GM18951 (cell line): ENCODE data around the gene CCDC186.

Source experiments
- POLR2A ChIP-seq: IDR thresholded peaks from 4 replicates; pipeline ENCODE4 v1.6.1; 2011; ENCODE audit warnings: mild to moderate bottlenecking; ENCODE audit not compliant: insufficient read length, insufficient read depth; ENCODE audit errors: extremely low read depth
- in situ Hi-C: fragments of 300-500 bp; cut with MboI; formaldehyde crosslinking; loops from one replicate; pipeline ENCODE4 v1.12.0; 2022; ENCODE audit warnings: low sequenced_read_pairs, mixed read lengths, inconsistent platforms; ENCODE audit not compliant: unreplicated experiment

The CCDC186 gene

DNA sequence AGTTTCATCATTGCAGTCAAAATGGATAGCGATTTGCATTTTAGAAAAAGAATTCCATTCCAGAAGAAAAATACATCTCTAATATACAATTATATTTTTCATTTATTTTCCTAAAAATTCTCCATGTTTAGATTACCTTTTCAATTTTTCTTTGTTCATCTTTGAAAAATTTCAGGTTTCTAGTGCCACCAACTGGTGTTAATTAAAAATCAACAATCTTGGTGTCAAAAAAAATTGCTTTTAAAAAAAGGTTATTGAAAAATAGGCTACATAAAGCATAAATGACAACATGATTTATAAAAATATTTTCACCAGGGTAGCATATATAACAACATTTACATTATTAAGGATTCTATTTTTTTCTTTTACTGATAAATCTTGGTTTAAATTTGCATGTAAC is 53.0 kb downstream of the CCDC186 start:
- in situ Hi-C loops: no loop called here
- no peak for TF ChIP-seq POLR2A

DNA sequence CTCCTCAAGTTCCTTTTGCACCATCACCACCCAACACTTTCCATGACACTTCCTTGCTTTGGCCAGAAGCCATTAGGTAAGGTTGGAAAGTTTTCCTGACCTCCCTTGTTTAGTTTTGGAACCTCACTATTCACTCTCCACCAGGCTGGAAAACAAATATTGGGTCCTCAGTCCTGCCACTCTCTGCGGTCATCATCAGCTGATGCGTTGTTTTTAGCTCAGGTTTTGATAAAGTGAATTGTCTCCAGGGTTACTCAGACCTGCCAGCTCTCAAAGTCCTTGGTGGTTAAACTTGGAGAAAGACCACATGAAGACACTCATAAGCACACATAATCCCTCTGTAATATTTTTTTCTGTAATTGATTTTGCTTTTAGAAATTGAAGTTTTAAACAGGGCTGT is 55.5 kb downstream of the CCDC186 start:
- in situ Hi-C loops: no loop called here
- TF ChIP-seq POLR2A: no peak

DNA sequence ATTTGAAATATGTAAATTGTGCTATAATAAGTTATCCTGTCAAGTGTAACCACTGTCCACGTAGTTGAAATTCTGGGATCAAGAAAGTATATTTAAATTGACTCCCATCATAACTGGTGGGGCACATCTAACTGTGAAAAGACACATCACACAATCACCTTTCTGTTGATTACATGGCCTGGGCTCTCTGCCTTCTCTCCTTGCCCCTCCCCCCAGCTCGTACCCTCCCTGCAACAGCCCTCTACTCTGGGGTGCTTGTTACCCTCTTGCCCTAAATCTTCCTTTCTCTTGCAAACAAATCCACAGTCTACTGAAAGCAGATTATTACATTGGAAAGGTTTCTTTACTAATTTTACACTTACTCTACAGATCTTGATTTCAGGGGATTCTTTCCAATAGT is 56.3 kb downstream of the CCDC186 start:
- no peak for TF ChIP-seq POLR2A
- in situ Hi-C loops: no loop called here

DNA sequence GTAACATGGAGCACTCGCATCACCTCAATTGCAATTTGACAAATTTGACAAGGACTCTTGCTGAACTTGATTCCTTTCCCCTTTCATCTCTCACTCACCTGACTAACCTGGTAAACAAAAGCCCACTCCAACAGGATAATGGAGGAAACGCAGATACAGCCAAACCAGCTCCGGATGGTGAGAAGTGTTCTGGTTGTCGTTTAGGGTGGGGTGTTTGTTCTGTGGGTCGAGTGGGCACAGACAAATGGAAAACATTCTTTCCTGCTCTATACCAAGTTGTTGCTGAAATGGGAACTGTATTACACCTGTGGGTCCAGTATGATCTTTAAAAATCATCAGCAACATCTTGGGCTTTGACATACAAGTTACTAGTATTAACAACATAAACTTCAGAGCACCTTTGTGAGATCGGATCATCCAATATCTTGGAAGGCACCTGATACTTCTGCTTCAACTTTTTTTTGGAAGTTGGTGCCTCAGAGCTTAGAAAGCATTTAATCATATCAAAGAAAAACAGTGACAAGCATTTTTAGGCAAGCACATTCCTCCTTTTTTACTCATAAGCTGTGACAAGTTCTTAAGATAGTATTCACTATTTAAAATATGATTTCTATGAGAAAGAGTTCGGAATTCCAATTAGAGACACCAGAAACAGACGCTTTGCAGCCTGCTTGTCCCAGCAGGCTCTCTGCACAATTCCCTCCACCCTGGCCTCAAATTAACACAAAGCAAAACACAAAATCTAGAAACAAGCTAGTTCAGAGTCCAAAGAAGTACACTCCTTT is 58.1 kb downstream of the CCDC186 start:
- in situ Hi-C loops: no loop called here
- no peak for TF ChIP-seq POLR2A

DNA sequence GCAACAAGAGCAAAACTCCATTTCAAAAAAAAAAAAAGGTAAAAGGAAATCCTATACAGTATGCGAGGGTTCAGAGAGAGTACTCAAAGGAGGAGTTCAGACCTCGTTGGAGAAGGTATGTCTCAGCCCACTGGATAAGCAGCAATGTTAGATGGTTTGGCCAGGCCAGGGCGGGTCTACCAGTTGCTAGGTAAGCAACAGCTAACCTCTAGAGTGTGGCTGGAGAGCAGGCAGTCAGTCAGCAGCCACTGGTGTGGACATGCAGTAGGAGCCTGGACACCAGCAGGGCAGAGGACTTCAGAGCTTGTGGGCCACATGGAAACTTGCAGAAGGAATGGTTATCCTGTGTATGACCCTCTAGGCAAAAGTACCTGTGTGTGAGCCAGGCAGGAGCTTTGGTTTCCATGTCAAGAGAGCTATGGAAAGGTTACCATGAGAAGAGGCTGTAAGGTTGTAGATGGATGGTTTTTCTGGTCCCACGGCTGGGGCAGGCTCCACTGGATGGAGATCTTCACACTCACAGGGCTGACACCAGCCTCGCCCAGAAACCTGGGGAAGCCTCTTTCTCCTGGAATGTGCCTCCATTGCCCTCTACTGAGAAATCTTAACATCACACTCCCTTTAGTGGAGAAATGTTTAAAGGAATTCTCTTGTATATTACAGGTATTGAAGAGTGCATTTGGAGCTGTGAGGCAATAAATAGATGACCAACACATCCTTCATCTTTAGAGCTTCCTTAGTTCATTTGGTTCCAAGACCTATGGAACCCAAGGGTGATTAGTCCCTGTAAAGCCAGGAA is 63.6 kb downstream of the CCDC186 start:
- no peak for TF ChIP-seq POLR2A
- in situ Hi-C loops: no loop called here

DNA sequence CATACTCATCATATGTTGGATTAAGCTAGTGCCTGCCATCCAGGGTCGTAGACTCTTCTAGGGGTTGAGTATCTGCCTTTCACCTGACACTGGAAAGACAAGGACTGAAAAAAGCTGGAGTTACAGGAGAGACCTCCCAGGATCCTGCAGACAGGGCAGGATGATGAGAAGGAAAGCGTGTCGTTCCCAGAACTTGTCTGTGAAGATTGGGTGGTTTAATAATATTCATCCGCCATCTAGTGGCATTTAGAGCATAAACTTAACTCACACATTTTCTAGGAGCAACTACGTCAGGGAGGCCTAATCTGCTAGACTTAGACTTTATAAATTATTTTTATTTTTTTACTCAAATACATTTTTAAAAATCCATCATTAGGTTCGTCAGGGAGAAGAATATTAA is 70.7 kb downstream of the CCDC186 start:
- in situ Hi-C loops: loop anchor here (5.0 to 10.0 kb wide), 2 partner anchors 296 to 398 kb away; no protein-coding TSS in a partner anchor
- no peak for TF ChIP-seq POLR2A

DNA sequence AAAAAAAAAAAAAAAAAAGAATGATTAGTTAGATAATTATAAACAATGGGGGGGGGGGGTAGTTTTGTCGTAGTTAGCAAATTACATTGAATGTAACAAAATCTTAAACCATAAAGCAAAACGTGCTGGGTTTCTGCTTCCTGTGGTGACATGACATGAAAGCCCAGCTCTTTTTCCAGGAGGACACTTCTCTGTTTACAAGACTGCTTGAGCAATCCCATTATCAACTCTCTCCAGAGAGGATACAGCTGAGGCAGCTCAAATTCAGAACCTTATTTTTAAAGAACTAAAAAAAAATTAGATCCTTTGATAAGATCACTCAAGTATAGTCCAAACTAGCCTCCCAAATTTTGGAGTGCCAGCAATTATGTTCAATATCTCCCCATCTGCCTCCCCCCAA is 71.7 kb downstream of the CCDC186 start:
- in situ Hi-C loops: loop anchor here (5.0 to 10.0 kb wide), 2 partner anchors 295 to 397 kb away; no protein-coding TSS in a partner anchor
- no peak for TF ChIP-seq POLR2A

DNA sequence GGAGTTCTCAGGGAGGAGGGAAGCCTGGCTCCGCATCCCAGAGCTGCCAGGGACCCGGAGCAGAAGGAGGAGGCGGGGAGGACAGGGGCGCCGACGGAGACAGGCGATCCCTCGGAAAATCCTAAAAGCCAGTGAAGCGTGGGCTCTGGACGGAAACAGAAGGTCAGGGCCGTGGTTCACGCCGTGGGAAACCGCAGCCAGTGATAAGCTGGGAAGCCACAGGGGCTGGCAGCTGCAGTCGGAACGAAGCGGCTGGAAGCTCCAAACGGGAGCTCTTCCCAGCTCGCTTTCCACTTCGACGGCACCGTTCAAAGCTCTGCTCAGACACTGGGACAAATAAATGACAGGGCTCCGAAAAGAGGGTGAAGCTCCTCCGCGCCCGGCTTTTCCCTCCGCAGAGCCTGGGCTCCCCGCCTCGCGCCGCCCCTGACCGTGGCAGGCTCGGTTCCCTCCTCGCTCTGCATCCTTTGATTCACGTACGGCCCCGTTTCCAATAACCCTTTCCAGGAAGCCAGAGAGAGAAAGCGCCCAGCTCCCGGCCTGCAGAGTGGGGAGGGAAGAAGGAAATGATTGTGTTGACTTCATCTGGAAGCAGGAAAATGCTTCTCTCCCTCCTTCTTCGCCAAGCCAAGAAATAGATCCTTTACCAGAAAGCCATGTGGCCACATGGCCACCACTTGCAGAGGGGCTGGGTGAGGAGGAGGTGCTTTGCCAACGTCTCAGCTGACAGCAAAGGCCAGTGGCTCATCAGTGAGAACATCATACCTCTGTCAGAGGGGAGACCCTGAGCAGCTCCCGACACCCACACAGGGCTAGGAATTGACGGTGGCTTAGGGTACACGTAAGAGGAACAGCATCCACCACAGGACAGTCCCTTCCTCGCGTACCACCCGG is 72.9 kb downstream of the CCDC186 start:
- no peak for TF ChIP-seq POLR2A
- in situ Hi-C loops: loop anchor here (5.0 to 10.0 kb wide), 2 partner anchors 294 to 396 kb away; no protein-coding TSS in a partner anchor

DNA sequence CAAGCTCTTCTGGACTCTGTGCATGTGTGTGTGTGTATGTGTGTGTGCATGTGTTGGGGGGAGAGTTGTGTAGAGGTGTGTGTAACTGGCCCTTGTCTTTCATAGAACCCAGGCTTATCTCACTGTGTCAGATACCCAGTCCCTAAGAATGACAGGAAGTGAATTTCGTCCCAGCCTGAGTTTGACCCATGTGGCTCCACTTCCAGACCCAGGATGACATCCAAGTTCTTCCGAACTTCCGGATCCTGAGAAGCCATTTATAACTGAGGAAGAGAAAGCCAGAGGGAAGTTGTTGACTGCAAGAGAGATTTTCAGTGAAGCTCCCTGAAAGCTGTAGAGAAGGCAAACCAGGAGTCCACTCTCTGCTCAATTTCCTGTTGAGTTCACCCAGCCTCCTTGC is 77.1 kb downstream of the CCDC186 start:
- no peak for TF ChIP-seq POLR2A
- in situ Hi-C loops: no loop called here

DNA sequence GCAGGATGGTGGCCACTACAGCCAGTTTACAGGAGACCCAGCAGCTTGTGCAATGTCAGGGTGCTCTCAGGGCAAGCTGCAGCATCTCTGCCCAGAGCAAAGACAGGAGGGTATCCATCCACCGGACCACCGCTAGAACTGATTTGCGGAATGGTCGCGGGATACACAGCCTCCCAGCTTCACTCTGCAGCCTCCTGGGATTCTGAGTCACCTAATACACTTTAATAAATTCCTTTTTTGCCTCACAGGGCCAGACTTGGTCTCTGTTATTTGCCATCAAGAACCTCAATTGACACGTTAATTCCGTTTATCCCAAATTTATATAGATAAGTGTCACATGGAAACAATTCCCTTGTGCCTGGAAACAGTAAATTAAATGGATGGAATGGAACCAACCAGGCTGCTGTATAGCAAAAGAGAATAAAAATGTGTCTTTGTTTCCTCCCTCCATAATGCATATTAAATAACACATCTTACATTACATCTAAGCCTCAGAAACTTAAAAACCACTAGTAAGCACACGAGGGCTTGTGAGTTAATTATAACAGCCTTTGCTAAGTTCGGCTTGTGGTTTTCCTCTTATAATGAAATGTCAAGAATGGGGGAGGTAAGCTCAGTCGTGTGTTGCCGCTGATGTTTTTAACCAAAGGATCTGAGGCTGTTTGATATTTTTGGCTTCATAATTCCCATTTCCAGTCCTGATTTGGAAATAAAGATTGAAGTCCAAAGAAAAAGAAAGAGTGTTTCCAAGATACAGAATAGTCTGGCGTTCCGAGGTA is 78.3 kb downstream of the CCDC186 start:
- no peak for TF ChIP-seq POLR2A
- in situ Hi-C loops: no loop called here

DNA sequence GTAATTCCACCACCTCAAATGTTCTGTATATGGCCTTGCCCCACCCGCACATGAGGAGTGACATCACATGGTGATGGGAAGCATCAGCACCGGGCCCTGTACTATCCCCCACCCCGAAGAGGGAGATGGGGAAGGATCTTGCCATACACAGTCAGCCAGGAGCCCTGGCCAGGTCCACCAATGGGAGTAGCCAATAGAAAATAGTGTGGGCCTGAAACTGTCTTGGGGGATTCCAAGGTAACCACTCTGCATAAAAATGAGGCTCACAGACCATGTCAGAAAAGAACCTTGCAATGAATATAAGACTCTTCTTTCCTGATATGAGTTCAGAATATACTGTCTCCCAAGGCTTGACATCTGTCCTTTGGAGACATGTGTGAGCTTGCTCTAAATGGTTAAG is 79.2 kb downstream of the CCDC186 start:
- in situ Hi-C loops: no loop called here
- TF ChIP-seq POLR2A: no peak

DNA sequence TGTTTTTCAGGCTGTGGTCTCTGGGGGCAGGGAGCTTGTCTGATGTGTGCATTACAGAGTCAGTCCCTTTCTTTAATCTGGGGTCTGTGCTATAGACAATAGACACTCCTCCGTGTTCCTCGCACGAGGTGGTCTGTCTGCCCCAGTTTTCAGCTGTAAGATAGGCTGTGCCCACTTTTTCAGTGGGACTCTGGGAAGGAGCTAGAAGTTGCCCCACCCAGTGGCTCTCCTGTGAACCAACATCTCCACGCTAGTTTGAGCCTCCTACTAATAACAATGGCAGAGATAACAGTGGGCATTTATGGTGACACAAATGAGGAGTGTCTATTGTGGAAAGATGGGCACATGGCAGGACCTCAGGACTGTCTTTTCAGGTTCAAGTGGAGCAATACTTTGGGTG is 86.3 kb downstream of the CCDC186 start:
- in situ Hi-C loops: no loop called here
- no peak for TF ChIP-seq POLR2A
